NCI-H1105 treated with DMSO at 0.1 percent for 48 hours (cell line): ENCODE results near the gene TWF2.

Experiments used
- DNase-seq: peaks from one replicate; lab custom pipeline; 2025; lab: John Stamatoyannopoulos, UW

The TWF2 gene

DNA sequence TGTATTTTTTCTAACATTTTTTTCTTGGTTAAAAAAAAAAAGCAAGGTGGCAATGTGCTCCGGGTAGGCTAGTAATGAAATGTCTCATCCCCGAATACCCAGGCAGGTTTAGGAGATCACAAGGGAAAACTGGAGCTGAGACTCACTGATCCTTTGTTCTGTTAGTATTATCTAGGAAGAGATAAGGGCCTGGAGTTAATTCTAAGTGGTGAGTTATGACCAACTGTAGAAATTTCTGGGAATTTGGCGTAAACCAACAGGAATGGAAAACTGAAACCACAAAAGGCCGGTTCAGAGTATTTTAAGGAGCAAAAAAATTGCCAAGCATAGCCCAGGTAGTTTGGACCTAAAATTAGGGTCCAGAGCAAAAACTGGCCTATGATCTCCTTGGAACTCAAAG lies 19.0 kb upstream of the TWF2 start:
- DNase-seq = no peak

DNA sequence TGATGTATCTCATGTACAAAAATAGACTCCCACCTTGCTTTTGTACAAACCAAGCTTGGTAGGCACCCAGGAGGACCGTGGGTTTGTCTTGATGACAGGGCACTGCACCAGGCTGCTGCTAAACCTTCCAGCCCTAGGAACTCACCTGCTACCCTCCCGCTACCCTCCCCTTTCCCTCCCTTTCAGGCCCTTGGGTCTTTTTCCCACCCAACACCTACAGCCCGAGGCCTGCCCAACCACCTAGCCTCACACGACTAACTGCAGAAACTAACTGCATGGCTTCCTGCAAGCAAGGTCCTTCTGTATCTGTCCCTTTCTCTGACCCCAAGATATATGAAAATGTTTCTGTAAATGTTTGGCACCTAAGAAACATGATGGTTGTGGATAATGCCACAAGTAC lies 17.7 kb upstream of the TWF2 start:
- no peak for DNase-seq

DNA sequence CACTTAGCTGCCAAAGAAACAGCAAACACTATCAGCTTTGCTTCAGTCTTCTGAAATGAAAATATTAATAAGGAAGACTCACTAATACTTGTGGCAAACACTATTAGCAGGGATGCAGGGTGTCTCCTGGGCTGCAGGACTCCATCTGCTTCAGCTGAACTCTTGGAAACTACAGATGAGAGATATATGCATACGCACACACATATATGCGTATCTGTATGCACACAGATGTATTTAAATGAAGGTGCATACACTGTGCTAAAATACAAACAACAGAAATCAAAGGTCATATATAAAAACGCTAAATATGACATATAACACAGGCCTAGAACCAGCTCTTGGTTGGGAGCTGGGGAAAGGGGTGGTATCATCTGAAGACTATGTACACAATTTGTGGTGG lies 17.2 kb upstream of the TWF2 start:
- no peak for DNase-seq

- DNase-seq = no peak
Measured at GRCh38 chr3:52254608-52255007, 15.7 kb upstream of the TWF2 start.

DNA sequence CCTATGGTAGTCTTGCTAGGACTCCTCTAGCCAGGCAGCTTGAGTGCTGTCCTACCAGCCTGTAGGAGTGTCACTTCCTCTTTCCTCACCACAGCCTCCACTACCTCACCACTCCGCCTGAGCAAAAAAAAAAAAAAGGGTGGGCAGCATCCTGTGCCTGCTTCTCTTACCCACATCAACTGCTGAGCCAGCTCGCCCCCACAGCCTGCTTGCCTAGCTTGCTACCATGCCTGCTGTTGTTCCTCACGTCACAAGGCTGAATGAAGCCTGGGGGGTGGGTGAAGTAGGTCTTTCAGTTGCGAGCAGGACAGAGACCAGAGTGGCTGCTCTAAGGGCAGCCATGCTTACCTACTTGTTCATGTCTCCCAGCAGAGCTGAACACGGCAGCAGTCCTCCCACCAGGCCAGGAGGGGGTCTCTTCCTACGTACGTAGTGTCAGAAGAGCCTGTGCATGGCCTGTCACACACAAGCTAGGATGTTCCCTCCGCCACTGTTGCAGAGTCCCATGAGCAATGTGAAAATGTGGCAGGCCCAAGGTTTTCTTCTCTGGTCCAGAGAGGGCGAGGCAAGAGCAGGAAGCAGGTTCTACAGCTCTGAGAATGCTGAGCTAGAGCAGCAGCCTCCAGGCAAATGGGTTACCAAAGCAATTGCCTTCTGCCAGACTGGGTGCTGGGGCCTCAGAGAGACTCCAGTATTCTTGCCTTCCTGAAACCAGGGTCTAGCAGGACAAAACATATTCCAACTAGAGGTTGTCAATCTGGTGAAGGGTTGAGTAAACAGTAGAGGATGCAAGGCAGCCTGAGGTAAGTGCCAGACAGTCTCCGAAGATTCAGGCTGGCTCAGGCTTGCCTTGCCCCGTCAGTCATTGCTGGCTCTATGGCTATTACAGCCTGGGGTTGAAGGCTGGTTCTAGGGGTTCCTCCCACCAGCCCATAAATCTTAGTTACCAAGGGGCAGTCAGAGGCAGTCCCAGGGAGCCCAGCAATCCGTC lies 14.7 kb upstream of the TWF2 start:
- DNase-seq = no peak

DNA sequence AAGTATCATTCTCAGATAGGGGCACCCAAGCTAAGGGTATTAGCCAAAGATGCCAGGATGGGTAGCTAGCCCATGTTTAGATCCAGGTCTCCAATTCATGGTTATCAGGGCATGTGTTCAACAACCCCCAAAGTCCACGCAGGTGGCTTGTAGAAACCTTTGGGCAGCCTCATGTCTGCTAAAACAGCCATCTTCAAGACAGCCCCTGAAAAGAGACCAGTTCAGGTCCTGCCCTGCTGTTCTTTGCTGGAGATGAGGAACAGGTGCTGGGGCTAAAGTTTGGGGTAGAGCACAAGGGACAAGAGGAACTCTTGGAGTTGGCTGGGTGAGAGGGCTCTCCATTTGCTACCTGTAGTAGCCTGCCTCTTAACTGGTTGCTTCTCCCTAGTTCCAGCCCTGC lies 11.2 kb upstream of the TWF2 start:
- no peak for DNase-seq

GRCh38 chr3:52249683-52250082 lies 10.7 kb upstream of the TWF2 start:
- no peak for DNase-seq

GRCh38 chr3:52248816-52249547 lies 10.0 kb upstream of the TWF2 start:
- peak; percentile 50 for DNase-seq

- DNase-seq = no peak
Measured at GRCh38 chr3:52248165-52248541, 9.2 kb upstream of the TWF2 start.

DNA sequence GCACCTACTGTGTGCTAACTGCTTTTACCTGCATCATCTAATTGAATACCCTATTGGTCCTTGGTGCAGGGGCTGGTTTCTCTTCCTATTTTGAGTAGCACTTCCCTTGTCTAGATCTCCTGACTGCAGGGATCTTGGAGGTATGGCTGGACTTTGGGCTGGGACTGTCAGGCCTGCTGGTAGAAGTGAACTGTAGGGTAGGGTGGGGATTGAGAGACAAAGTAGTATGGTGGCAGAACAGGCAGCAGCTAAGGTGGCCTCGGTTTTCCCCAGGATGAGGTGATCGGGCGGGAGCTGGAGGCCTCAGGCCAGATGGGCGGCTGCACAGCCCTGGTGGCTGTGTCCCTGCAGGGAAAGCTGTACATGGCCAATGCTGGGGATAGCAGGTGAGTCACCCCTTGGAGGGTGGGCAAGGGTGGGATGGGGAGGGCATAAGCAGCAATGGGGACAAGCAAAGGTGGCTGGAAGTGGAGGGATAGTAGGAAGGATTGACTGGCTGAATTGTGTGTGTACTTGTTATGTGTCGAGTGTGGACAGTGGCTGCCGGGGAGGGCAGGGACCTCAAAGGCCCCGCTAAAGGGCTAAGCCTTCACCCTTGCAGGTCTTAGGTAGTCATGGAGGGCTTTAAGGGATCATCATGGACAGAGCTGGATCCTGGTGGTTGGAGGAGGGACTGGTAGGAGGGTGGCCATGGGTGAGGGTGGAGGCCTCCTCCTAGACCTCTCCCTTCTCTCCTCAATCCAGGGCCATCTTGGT lies 8.6 kb upstream of the TWF2 start:
- DNase-seq = no peak

- no peak for DNase-seq
Measured at GRCh38 chr3:52246728-52247408, 7.9 kb upstream of the TWF2 start.

- DNase-seq = no peak
Measured at GRCh38 chr3:52246264-52246620, 7.3 kb upstream of the TWF2 start.

GRCh38 chr3:52245322-52246263 lies 6.6 kb upstream of the TWF2 start, which contains the start of gene PPM1M:
TSS of gene PPM1M (plus strand) at chr3:52245759. CDS start at chr3:52245825, 66 bp downstream.
- peak; percentile 19 for DNase-seq

- DNase-seq = no peak
Measured at GRCh38 chr3:52243791-52244628, 5.1 kb upstream of the TWF2 start.

DNA sequence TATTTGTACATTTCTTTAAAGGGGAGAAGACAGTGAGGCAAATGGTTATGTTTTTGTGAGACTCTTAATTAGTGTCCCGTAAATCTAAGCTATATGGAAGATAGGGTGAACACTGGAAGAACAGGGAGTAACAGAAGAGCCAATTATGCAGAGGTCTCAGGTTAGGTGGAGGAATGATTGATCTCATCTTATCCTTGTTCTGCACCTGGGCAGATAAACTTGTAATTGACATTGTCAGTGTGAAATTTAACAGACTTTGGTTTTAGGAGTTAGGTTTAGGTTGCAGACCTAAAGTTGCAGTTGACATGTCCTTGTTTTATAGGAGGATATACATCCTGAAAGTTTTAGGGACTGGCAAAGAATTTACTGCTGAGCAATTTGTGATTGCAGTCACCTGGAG lies 3.1 kb upstream of the TWF2 start:
- DNase-seq = no peak

DNA sequence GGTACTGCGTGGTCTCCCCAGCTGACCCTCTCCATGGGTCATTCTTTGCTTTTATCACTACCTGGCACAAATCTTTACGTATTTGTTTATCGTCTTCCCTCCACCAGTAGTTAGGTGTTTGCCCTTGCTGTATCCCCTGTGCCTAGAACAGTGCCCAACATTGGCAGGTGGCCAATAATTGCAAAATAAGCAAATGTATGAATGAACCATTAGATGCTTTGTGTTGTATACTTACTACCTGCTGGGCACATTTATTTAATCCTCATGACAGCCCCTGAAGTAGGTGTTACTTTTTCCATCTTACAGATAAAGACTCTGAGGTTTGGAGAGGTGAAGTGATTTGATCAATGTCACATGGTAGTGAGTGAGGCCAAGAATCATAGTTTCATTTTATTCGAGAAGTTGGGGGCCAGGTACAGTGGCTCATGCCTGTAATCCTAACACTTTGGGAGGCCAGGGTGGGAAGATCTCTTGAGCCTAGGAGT lies 2.0 kb upstream of the TWF2 start:
- DNase-seq = no peak

GRCh38 chr3:52240059-52240885 lies 1.3 kb upstream of the TWF2 start:
- DNase-seq = no peak

DNA sequence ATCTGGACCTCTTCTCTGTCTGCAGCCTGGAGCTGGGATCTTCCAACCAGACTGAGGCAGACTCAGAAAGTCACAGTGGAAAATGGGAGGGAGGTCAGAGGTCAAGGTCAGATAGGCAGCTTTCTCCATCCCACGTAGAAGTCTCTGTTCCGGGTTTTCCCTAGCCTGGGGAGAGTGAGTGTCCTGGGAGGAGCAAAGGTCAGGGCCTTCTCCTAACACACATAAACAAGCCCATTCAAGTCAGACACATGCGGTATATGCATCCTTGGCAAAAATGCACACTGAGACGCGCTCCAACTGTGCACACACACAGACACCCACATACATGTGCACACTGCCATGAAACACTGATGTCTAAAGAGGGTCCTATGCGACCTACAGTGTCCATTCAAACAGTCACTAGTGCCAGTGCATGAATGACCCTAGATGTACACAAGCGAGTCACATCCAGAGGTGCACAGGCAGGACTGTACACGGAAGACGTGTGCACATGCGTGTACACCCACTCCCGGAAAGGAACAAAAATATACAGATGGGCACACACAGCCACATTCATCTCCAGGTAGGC lies 681 bp downstream of the TWF2 start:
- no peak for DNase-seq
